ENCODE measurements around the gene TNFRSF18.

The TNFRSF18 gene

GRCh38 chr1:1166642-1167397, 39.6 kb downstream of the TNFRSF18 start:
- DNase-seq (ENCODE audit: low read depth in 2 of 2) = no peak

GRCh38 chr1:1165900-1166421, 40.4 kb downstream of the TNFRSF18 start:
- DNase-seq (ENCODE audit: low read depth in 2 of 2) = no peak

- DNase-seq (ENCODE audit: low read depth in 2 of 2) = no peak
Measured at GRCh38 chr1:1165485-1165884, 40.9 kb downstream of the TNFRSF18 start.

GRCh38 chr1:1164701-1165451, 41.5 kb downstream of the TNFRSF18 start:
- no peak for DNase-seq (ENCODE audit: low read depth in 2 of 2)

- DNase-seq (ENCODE audit: low read depth in 2 of 2) = no peak
Measured at GRCh38 chr1:1164361-1164700, 42.1 kb downstream of the TNFRSF18 start.

- DNase-seq (ENCODE audit: low read depth in 2 of 2) = no peak
Measured at GRCh38 chr1:1163538-1164070, 42.8 kb downstream of the TNFRSF18 start.

- DNase-seq (ENCODE audit: low read depth in 2 of 2) = no peak
Measured at GRCh38 chr1:1162597-1163537, 43.5 kb downstream of the TNFRSF18 start.

GRCh38 chr1:1161683-1162079, 44.7 kb downstream of the TNFRSF18 start:
- DNase-seq (ENCODE audit: low read depth in 2 of 2) = no peak

- no peak for DNase-seq (ENCODE audit: low read depth in 2 of 2)
Measured at GRCh38 chr1:1161078-1161682, 45.2 kb downstream of the TNFRSF18 start.

- no peak for DNase-seq (ENCODE audit: low read depth in 2 of 2)
Measured at GRCh38 chr1:1160281-1160930, 46.0 kb downstream of the TNFRSF18 start.

- DNase-seq (ENCODE audit: low read depth in 2 of 2) = no peak
Measured at GRCh38 chr1:1157914-1158710, 48.3 kb downstream of the TNFRSF18 start.

GRCh38 chr1:1157426-1157913, 48.9 kb downstream of the TNFRSF18 start:
- no peak for DNase-seq (ENCODE audit: low read depth in 2 of 2)

GRCh38 chr1:1157033-1157365, 49.4 kb downstream of the TNFRSF18 start:
- DNase-seq (ENCODE audit: low read depth in 2 of 2) = no peak

GRCh38 chr1:1156140-1157032, 50.0 kb downstream of the TNFRSF18 start:
- DNase-seq (ENCODE audit: low read depth in 2 of 2) = no peak

GRCh38 chr1:1155258-1155657, 51.1 kb downstream of the TNFRSF18 start:
- no peak for DNase-seq (ENCODE audit: low read depth in 2 of 2)

- no peak for DNase-seq (ENCODE audit: low read depth in 2 of 2)
Measured at GRCh38 chr1:1153874-1154273, 52.5 kb downstream of the TNFRSF18 start.

All from stimulated activated CD8-positive, alpha-beta memory T cell treated with anti-CD3 and anti-CD28 coated beads, Interleukin-15, amount 100 ng/mL, for 4 hours (primary cell).